HG03025 (cell line): ENCODE data around the gene HOXA4.

Source experiments
- ATAC-seq: cut with Tn5 transposase; IDR thresholded peaks from one replicate; pipeline ENCODE4 v1.9.1; 2021; ENCODE audit warnings: mild to moderate bottlenecking, moderate library complexity; ENCODE audit not compliant: unreplicated experiment, low FRiP score

The HOXA4 gene

GRCh38 chr7:27109466-27110185 is 20.9 kb downstream of the HOXA4 start:
- no peak for ATAC-seq

DNA sequence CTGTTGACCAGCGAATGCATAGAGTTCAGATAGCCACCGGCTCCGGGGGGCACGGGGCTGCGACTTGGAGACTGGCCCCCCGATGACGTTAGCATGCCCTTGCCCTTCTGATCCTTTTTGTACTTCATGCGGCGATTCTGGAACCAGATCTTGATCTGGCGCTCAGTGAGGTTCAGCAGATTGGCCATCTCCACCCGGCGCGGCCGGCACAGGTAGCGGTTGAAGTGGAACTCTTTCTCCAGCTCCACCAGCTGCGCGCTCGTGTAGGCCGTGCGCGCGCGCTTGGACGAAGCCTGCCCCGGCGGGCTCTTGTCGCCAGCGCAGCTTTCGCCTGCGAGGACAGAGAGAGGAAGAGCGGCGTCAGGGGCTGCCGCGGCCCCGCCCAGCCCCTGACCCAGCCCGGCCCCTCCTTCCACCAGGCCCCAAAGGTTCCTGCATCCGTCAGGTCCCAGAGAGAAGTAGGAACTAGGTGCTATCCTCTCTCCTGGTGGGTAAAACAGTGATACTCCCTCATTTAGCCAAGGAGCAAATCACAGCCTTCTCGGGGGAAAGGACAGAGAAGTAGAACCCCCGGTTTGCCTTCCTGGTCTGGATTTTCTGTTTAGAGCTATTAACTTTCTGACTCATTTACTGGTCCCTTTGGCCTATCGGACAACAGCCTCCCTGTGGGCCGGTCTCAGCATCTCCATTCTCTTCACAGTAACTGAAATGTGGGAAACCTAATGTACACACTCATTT is 22.0 kb downstream of the HOXA4 start:
- no peak for ATAC-seq

- ATAC-seq: no peak
Measured at GRCh38 chr7:27107391-27108381, 22.9 kb downstream of the HOXA4 start.

- no peak for ATAC-seq
Measured at GRCh38 chr7:27106901-27107240, 23.7 kb downstream of the HOXA4 start.

- ATAC-seq: no peak
Measured at GRCh38 chr7:27106181-27106900, 24.2 kb downstream of the HOXA4 start.

- ATAC-seq: no peak
Measured at GRCh38 chr7:27105301-27106031, 25.1 kb downstream of the HOXA4 start.

DNA sequence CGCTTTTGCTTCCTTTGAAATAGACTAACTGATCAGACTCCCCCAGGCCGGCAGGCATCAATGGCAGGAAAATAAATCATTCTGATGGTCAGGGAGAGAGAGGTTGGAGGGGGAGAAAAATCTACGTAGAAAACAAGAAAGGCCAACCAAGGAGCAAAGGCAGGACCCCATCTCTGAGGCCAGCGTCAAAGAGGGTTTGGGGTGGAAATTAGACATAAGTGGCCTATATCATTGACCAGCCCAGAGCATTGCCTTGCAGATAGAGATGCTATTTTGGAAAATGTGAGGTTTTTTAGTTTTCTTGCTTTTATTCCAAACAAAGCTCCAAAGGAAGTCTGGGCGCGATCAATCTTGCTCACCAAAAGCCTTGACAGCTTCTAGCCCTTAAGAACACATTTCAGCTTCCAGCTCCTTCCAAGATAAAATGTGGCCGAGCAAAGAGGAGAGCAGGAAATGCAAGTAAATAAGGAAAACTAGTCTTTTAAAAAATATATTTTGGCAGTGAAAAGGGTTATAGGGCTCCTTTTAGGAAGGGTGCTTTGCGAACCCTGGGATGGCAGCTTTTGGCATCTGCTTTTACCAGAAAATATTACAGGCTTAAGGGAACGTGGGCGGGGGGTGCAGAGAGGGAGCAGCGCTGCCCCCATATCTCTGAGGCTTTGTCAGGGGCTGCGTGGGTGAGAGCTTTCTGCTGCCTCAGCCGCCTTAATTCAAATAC is 26.1 kb downstream of the HOXA4 start:
- ATAC-seq: no peak

DNA sequence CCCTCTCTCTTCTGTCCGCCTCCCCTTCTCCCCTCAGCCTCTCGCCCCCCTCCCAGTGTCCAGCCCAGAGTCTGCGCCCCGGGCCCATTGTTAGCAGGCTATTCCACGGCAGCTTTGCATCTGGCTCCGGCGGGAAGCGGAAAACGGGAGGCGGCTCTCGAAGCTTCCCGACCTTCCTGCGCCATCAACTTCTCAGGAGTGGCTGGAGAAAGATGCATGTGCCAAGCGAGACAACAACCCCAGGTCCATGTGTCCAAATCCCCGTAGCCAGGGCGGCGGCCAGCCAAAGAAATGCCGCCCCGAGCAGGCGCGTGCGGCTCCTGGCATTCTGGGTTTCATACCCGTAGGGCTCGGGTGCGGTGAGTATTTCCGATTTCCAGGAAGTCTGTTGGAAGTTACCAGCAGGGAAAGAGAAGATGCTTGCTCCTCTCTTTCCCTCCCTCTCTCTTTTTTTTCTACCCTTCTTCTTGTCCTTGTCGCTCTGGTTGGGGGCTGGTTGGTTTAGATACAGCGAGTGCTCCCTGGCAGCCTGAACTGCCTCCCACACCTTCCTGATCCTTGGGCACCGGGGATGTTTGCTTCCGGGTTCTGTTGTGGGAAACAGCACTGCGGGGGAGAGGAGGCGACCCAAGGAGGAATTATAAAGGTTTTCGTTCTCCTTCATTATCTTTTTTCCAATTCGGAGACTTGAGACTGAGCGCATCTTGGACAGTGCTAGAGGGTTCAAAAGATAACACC is 26.9 kb downstream of the HOXA4 start:
- ATAC-seq: no peak

- ATAC-seq: no peak
Measured at GRCh38 chr7:27102581-27103442, 27.7 kb downstream of the HOXA4 start, which contains the start of gene HOXA2. HOXA2 (minus strand) TSS chr7:27102683; CDS start chr7:27102500, 183 bp downstream.

DNA sequence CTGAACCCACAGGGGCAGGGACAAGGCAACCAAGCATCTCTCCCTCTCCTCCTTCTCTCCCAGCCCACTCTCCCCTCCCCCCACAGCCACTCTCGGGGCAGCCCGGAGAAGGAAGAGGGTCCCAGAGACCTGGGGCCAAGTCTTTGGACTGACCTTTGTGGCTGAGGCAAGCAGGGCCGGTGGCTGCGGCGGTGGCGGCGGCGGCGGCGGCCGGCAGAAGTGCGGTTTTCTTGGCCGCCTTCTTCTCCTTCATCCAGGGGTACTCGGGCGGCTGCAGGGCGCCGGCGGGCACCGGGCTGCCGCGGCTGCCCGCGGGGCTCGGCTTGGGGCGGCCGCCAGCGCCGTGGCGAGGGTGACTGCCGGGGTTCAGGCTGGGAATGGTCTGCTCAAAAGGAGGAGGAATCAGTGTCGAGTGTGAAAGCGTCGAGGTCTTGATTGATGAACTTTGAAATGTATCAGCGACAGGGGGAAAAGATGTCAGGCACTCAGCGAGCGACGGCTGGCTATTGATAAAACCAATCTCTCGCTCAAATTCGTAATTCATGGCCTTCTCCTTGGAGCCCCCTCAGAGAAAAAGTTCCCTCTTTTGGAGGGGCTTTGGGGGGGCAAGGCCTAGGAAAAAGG is 28.5 kb downstream of the HOXA4 start:
- no peak for ATAC-seq

DNA sequence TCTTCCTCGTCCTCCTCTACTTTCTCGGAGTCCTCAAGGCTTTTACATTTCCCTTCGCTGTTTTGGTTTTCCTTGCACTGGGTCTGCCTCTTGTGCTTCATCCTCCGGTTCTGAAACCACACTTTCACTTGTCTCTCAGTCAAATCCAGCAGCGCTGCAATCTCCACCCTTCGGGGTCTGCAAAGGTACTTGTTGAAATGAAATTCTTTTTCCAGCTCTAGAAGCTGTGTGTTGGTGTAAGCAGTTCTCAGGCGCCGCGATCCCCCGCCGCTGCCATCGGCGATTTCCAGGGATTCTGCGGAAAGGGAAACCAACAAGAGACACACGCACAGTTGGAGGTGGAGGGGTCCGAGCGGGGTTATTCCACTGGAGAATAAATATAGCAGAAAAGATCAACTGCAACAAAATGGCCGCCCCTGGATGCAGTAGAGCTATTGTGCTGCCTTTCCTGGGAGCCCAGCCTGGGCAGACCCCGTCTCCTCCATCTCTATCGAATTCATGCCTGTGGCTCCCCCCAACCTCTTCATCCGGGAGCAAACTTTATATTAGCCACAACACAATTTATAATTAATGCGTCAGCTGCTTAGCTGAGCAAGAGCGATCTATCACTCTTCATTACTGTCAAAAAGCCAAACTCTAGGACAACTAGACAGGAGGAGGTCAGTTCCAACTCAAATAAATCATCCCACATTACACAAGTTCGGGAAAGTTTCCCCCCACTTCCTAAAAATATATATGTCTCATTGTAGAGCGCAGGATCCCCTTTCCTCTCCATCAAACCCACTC is 29.2 kb downstream of the HOXA4 start:
- ATAC-seq: no peak

DNA sequence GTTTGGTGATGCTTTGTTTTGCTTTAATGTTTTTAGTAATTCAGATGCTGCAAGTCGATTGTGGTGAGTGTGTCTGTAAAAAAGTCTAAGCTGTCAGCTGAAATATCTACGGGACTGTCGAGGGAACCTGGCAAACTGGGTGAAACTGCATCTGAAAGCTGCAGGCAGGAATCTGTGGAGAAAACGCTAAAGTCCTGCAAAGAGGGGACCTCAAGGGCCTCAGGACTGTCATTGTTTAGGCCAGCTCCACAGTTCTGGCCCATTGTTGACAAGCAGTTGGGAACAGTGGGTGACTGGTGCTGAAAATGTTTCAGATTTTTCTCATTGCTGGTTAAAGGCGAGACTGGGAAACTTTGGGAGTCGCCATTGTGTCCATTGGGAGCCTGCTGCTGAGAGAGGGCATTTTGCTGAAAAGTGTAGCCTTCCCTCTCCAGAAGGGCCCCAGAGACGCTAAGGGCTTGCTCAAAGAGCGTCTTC is 29.8 kb downstream of the HOXA4 start:
- no peak for ATAC-seq

GRCh38 chr7:27099453-27100370 is 30.8 kb downstream of the HOXA4 start:
- ATAC-seq: no peak

DNA sequence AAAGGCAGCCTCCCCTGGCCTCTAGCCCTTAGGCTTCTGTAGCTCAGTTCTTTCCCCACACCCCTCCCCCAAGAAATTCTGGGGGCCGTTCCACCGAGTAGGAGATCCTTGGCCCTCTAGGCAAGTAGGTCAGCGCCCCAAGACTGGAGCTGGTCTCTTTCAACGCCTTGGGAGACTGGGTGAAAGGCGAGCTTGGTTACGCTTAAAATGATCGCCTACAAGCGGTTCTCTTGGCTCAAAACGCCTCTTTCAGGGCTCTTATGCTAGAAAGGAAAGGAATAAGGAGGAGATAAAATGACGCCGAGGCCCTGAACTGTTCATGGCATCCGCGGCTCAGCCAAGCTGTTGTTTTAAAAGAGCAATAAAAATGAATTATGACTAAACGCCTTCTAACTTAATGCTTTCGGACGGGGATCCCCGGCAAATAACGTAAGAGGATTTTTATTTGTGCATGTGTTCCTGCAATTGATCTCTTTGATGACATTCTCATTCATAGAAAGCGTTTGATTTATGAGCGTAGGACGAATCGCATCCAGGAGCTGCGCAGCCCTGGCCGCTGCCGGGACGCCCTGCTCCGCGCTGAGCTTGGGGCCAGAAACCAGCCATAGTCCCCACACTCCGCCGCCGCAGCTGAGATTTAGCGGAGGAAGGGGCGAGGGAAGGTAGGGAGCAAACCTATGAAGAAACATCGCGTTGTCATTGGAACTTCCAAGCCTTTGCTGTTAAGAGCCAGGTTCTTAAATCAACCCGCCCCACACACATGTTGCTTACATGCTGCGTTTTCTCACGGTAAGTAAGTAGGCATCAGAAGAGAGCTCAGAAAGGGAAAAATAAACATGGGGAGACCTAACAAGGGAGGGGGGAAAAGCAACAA is 31.7 kb downstream of the HOXA4 start:
- ATAC-seq: no peak
